NCI-H524 (cell line): ENCODE data around the gene SLC2A8.

Experiments used
- DNase-seq, 2 experiments: peaks; one replicate each; lab custom pipeline; 2025; lab: John Stamatoyannopoulos, UW

SLC2A8 gene

GRCh38 chr9:127380479-127380878 lies 16.5 kb upstream of the SLC2A8 start:
- no peak for DNase-seq

- no peak for DNase-seq
These were observed 14.4 kb upstream of the SLC2A8 start for GRCh38 chr9:127382541-127382940.

GRCh38 chr9:127384016-127384730 lies 12.8 kb upstream of the SLC2A8 start:
- no peak for DNase-seq

GRCh38 chr9:127384901-127385300 lies 12.1 kb upstream of the SLC2A8 start:
- DNase-seq = no peak

GRCh38 chr9:127386249-127386648 lies 10.7 kb upstream of the SLC2A8 start:
- DNase-seq = no peak

DNA sequence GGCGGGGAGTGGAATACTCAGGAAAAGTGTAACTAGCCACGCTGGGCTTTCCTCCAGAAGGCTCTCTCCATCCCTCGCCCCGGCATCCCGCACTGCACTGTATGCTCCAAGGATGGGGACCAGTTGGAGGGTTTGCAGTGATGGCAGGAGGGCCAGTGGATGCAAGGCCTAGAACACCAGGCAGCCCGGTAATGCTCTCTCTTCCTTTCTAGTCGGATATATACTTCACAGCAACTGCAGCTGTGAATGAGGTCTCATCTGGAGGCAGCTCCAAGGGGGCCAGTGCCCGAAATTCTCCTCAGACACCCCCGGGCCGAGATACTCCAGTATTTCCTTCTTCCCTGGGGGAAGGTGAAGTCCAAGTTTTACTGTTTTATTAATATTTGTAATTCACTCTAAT lies 10.0 kb upstream of the SLC2A8 start:
- DNase-seq = no peak

DNA sequence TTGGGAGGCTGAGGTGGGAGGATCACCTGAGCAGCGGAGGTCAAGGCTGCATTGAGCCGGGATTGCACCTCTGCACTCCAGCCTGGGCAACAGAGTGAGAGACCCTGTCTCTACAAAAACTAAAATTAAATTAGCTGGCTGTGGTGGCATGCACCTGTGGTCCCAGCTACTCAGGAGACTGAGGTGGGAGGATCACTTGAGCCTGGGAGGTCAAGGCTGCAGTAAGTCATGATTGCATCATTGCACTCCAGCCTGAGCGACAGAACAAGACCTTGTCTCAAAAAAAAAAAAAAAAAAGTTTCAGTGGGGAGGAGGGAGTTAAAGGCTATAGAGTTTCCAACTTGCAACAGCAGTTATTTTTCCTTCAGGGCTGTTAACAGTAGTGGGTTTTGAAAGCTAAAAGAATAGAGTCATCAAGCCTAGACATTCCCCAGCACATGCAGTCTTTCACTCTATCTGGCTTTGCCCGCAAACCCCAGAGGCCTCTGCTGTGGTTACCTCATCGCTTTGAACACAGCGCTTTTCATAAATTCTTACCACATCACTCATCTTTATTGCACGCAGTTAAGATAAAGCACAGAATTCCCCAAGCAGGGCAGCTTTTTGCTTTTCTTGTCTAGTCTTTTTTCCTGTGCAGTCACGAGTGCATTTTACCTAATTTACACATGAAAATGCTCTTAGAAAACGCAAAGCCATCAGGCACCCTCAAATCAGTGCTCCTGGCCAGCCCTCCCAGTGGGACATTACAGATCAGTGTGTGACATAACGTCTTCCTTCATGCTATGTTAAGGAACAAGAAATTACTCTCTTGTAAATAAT lies 8.7 kb upstream of the SLC2A8 start:
- no peak for DNase-seq

GRCh38 chr9:127388856-127389238 lies 8.1 kb upstream of the SLC2A8 start:
- no peak for DNase-seq

DNA sequence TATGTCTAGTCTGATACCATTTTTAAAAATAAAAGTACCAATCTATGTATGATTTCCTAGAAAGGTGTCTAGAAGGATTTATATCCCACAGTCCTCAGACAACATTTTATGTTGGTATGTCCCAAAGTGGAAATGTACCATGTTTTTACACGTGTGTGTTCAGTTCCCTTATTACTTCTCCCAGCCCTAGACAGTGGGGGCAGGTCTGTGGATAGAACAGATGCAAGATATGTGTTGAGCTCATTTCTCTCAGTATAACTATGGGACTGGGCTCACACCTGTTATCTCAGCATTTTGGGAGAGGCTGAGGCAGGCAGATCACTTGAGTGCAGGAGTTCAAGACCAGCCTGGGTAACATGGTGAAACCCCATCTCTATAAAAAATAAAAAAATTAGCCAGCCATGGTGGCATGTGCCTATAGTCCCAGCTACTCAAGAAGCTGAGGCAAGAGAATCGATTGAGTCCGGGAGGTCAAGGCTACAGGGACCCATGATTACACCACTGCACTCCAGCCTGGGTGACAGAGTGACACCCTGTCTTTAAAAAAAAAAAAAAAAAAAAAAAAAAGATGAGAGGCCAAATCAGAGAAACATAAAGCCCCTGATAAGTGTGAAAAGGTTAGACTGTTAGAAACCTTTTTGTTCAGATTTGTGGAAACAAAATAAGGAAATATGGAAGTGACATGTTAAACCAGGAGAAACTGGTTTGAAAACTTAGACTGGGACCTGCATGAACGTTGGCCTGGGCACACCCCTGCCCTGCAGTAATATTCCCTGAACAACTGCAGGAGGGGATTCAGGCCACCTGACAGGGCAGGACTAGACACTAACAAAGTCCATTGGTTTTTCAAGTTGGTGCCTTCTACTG lies 7.4 kb upstream of the SLC2A8 start:
- no peak for DNase-seq

DNA sequence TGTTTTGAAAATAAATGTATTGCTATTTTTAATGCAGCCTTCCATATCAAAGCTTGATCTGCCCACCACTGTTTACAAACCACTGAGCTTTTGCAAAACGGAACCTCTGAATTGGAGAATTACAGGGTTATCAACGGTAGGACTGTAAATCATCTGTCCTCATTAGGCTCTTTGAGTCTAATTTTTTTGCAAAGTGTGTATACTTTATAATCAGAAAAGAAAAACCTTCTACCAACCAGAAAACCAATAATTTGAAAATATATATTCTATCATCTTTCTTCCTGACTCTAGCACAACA lies 6.8 kb upstream of the SLC2A8 start:
- no peak for DNase-seq

GRCh38 chr9:127390563-127390962 lies 6.4 kb upstream of the SLC2A8 start:
- no peak for DNase-seq

DNA sequence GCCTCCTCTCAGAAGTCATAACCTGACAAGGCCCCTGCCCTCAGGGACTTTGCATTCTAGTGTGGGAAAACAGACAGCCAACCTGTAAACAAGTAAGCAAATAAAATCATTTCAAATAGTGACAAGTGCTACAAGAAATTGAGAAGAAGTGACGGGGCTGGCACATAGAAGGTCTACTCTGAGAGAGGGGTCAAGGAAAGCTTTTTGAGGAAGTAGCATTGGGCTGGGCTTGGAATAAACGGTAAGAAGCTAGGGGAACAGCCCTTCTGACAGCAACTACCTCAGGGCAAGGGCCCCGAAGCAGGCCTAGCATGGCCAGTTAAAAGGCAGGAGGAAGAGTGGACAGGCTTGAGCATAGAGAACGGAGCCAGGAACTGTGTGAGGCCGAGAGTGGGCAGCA lies 4.8 kb upstream of the SLC2A8 start:
- DNase-seq = no peak

DNA sequence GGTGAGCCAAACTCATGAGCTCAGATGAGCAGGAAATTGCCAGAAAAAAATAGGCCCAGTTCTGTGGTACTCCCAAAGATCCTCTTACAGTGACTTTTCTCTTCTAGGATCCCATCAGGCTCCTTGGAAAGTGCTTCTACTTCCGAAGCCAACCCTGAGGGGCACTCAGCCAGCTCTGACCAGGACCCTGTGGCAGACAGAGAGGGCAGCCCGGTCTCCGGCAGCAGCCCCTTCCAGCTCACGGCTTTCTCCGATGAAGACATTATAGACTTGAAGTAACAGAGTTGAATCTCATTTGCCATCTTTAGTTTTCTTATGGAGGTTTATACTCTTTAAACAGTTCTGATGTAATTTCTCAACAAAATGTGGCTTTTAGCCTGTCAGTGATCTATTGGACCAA lies 4.0 kb upstream of the SLC2A8 start:
- DNase-seq = no peak

- no peak for DNase-seq
These were observed 3.3 kb upstream of the SLC2A8 start for GRCh38 chr9:127393645-127394044.

DNA sequence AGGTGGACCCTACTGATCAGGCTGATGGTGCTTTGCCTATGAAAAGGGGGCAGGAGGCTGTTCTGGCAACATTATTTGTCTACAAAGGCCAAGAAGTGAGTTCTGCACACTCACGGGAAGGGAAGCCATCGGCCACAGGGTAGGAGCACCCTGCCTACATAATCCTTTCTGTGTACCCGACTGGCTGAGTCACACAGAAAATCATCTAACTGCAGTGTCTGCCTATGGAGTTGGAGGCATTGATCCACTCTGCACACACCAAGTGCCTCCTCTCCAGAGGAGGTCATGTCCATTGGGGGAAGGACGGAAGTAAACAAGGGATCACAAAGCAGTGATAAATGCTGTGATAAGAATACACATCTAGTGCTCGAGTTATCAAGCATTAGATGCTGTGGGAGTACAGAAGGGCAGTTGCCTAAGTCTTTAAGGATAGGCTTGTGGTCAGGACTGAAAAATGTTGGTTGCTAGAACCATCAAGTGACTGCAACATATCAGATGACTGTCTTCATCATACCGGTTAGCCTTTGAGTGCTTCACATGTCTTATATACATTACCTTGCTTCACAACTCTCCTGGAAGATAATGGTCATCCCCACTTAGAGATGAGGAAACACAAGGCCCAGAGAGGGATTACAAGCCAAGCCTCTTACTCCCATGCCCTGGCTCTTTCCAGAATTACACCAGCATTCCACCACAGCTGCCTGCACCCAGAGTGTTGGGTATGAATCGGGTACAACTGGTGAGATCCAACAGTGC lies 1.3 kb upstream of the SLC2A8 start:
- no peak for DNase-seq

DNA sequence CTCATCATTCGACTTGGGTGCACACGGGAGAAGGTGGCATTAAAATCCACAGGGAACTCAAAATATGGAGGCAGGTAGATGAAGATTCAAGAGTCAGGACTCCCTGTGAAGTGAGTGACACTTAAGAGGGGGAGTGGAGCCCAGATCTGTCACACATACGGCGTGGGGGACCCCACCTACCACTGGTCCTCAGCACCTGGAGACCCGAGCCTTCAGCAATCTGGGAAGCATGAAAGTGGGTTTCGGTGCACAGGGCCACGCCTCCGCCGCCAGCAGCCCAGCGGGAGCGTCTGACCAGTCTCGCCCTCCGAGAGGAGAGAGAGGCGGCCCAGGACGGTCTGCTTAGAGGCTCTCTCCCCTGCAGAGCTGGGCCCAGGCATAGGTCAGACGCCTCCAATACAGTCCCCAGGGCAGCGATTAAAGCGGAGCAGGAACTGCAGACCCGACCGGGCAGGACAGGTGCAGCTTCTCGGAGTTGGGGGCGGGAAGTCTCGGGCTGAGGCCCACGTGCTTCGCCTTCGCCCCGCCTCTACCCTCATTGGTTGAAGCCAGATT lies 639 bp upstream of the SLC2A8 start:
- no peak for DNase-seq

DNA sequence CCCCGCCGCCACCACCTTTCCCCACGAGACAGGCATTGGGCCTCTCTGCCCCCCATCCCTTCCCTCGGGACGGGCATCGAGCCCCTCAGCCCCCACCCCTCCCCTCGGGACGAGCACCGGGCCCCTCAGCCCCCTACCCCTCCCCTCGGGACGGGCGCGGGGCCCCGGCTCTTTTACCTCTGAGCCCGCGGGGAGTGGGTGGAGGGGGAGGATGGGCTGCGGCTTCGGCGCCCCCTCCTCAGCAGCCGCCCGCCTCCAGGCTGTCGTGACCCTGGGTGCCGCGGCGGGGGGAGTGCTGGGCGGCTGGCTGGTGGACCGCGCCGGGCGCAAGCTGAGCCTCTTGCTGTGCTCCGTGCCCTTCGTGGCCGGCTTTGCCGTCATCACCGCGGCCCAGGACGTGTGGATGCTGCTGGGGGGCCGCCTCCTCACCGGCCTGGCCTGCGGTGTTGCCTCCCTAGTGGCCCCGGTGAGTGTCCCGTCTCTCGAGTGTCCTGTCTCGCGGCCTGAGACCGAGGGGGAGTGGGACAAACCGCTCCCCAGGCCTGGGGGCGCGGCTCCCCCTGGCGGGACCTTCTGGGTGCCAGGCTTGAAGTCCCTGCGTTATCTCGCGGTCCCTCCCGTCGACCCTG lies 791 bp downstream of the SLC2A8 start:
- DNase-seq = peak; percentile 42 to 78

DNA sequence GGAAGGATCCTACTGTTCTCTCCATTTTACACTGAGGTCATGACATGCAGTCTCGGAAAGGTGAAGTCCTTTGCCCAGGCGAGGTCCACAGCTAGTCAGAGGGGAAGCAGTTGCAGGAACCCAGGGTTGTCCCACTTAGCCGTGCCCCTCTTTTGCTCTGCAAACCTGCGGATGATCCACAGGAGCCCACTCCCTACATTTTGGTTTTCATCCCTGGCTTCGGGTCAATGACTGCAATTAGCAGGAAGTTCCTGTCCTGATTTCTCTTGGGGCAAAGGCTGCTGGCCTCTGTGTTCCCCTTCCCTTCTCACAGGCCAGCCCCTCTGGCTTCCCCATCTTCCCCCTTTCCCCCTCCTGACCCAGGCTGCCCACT lies 1.3 kb downstream of the SLC2A8 start:
- DNase-seq = no peak

- DNase-seq = peak in 1 of 2 experiments; percentile 24
These were observed 1.9 kb downstream of the SLC2A8 start for GRCh38 chr9:127398715-127399400.

DNA sequence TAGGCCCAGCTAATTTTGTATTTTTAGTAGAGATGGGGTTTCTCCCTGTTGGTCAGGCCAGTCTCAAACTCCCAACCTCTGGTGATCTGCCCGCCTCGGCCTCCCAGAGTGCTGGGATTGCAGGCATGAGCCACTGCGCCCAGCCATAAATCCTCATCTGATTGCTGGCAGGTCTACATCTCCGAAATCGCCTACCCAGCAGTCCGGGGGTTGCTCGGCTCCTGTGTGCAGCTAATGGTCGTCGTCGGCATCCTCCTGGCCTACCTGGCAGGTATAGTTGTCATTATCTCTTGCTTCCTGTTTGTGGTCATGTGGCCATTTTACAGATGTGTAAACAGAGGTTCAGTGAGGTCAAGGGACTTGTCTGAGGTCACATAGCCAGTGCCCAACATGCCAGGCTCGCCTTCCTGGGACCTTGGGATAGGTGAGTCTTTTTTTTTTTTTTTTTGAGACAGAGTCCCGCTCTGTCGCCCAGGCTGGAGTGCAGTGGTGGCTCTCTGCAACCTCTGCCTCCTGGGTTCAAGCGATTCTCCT lies 2.8 kb downstream of the SLC2A8 start:
- no peak for DNase-seq
